Hepatic stellate cell (primary cell): ENCODE data around the gene THEM4.

Source experiments
- DNase-seq: peaks from one replicate; pipeline ENCODE4 v3.0.0; 2011; ENCODE audit warnings: low spot score

THEM4 gene

GRCh38 chr1:151909167-151910149 is at the start of gene THEM4:
Gene THEM4 (minus strand): TSS chr1:151909511. CDS start chr1:151909458, 53 bp downstream.
- peak; percentile 97 for DNase-seq

- DNase-seq: no peak
These were observed 49.6 kb upstream of the THEM4 start for GRCh38 chr1:151958959-151959358.

- no peak for DNase-seq
These were observed 47.7 kb upstream of the THEM4 start for GRCh38 chr1:151956957-151957497.

- DNase-seq: no peak
These were observed 44.2 kb upstream of the THEM4 start for GRCh38 chr1:151953409-151954094.

GRCh38 chr1:151952811-151953210 is 43.5 kb upstream of the THEM4 start:
- DNase-seq: no peak

- DNase-seq: no peak
These were observed 40.3 kb upstream of the THEM4 start for GRCh38 chr1:151949371-151950193.

- no peak for DNase-seq
These were observed 39.2 kb upstream of the THEM4 start for GRCh38 chr1:151948506-151948905.

- no peak for DNase-seq
These were observed 37.8 kb upstream of the THEM4 start for GRCh38 chr1:151947140-151947539.

- DNase-seq: peak; percentile 88
These were observed 36.7 kb upstream of the THEM4 start for GRCh38 chr1:151945725-151946722.

GRCh38 chr1:151944857-151945575 is 35.7 kb upstream of the THEM4 start:
- DNase-seq: no peak

GRCh38 chr1:151944126-151944856 is 35.0 kb upstream of the THEM4 start:
- DNase-seq: no peak

- DNase-seq: no peak
These were observed 34.3 kb upstream of the THEM4 start for GRCh38 chr1:151943591-151943990.

- DNase-seq: no peak
These were observed 33.6 kb upstream of the THEM4 start for GRCh38 chr1:151942882-151943281.

- no peak for DNase-seq
These were observed 31.2 kb upstream of the THEM4 start for GRCh38 chr1:151940541-151940940.

GRCh38 chr1:151939779-151940178 is 30.5 kb upstream of the THEM4 start:
- DNase-seq: no peak

- no peak for DNase-seq
These were observed 29.8 kb upstream of the THEM4 start for GRCh38 chr1:151939141-151939540.

- no peak for DNase-seq
These were observed 27.3 kb upstream of the THEM4 start for GRCh38 chr1:151936653-151937052.

GRCh38 chr1:151935894-151936602 is 26.7 kb upstream of the THEM4 start:
- DNase-seq: no peak

- DNase-seq: no peak
These were observed 25.8 kb upstream of the THEM4 start for GRCh38 chr1:151935154-151935553.
